H9 (cell line): Measurements from ENCODE around the gene CTPS2. TPM values are rescaled to one million over a fixed set of nuclear protein-coding genes. Genes with fewer than 3 reads are reported as not detected.

Experiments used
- DNase-seq: peaks from one replicate; pipeline ENCODE4 v3.0.0-alpha.2; 2017
- H2AFZ ChIP-seq: one replicate; pipeline ENCODE4 v1.6.1; 2013; ENCODE audit warnings: mild to moderate bottlenecking, low read length, control low read depth, moderate library complexity
- H2AK5ac ChIP-seq: 2 replicates; pipeline ENCODE4 v1.6.1; 2013; ENCODE audit warnings: low read length, control low read depth, mixed read lengths; ENCODE audit not compliant: insufficient read length
- H2BK120ac ChIP-seq: one replicate; pipeline ENCODE4 v1.6.1; 2013; ENCODE audit warnings: low read depth, mild to moderate bottlenecking, low read length, control low read depth, inconsistent platforms; ENCODE audit not compliant: poor library complexity, severe bottlenecking
- H2BK12ac ChIP-seq: 2 replicates; pipeline ENCODE4 v1.6.1; 2013; ENCODE audit warnings: low read length, control low read depth, mixed read lengths, low read depth; ENCODE audit not compliant: insufficient read length
- H2BK15ac ChIP-seq: 2 replicates; pipeline ENCODE4 v1.6.1; 2013; ENCODE audit warnings: low read depth, low read length, control low read depth
- H2BK20ac ChIP-seq: one replicate; pipeline ENCODE4 v1.6.1; 2013; ENCODE audit warnings: low read depth, mild to moderate bottlenecking, low read length, control low read depth, inconsistent platforms; ENCODE audit not compliant: poor library complexity, severe bottlenecking
- H2BK5ac ChIP-seq: 2 replicates; pipeline ENCODE4 v1.6.1; 2013; ENCODE audit warnings: low read length, control low read depth, mixed read lengths; ENCODE audit not compliant: insufficient read length
- H3K14ac ChIP-seq: 2 replicates; pipeline ENCODE4 v1.6.1; 2013; ENCODE audit warnings: low read length, control low read depth; ENCODE audit not compliant: insufficient read depth
- H3K18ac ChIP-seq: 2 replicates; pipeline ENCODE4 v1.6.1; 2013; ENCODE audit warnings: low read depth, mild to moderate bottlenecking, mixed read lengths, low read length, control low read depth; ENCODE audit not compliant: insufficient read length
- H3K23ac ChIP-seq: 2 replicates; pipeline ENCODE4 v1.6.1; 2013; ENCODE audit warnings: low read length, control low read depth, mixed read lengths, low read depth; ENCODE audit not compliant: insufficient read length
- H3K23me2 ChIP-seq: 2 replicates; pipeline ENCODE4 v1.6.1; 2013; ENCODE audit warnings: low read depth, mild to moderate bottlenecking, mixed read lengths, low read length, control low read depth; ENCODE audit not compliant: insufficient read length, poor library complexity, severe bottlenecking
- H3K27ac ChIP-seq: 2 replicates; pipeline ENCODE4 v1.5.1; 2013; ENCODE audit warnings: low read length, control low read depth, mixed read lengths, low read depth; ENCODE audit not compliant: insufficient read length
- H3K27me3 ChIP-seq: 2 replicates; pipeline ENCODE4 v1.6.1; 2013; ENCODE audit warnings: low read length, control low read depth, inconsistent platforms; ENCODE audit not compliant: insufficient read depth
- H3K4ac ChIP-seq: 2 replicates; pipeline ENCODE4 v1.6.1; 2013; ENCODE audit warnings: low read depth, mild to moderate bottlenecking, control low read depth, inconsistent platforms, low read length, moderate library complexity
- H3K4me1 ChIP-seq: 2 replicates; pipeline ENCODE4 v1.6.1; 2013; ENCODE audit warnings: low read length, control low read depth, inconsistent platforms; ENCODE audit not compliant: insufficient read depth
- H3K4me2 ChIP-seq: 2 replicates; pipeline ENCODE4 v1.6.1; 2013; ENCODE audit warnings: low read length, control low read depth, mixed read lengths; ENCODE audit not compliant: insufficient read length, insufficient read depth
- H3K56ac ChIP-seq: 2 replicates; pipeline ENCODE4 v1.6.1; 2013; ENCODE audit warnings: low read depth, mild to moderate bottlenecking, mixed read lengths, low read length, control low read depth; ENCODE audit not compliant: insufficient read length
- H3K79me1 ChIP-seq: 2 replicates; pipeline ENCODE4 v1.6.1; 2013; ENCODE audit warnings: low read depth, mild to moderate bottlenecking, moderate library complexity, low read length, control low read depth, inconsistent platforms; ENCODE audit not compliant: insufficient read depth, poor library complexity, severe bottlenecking
- H3K79me2 ChIP-seq: 2 replicates; pipeline ENCODE4 v1.6.1; 2013; ENCODE audit warnings: low read length, control low read depth, inconsistent platforms; ENCODE audit not compliant: insufficient read depth
- H3K9ac ChIP-seq: 2 replicates; pipeline ENCODE4 v1.6.1; 2013; ENCODE audit warnings: low read length, control low read depth, mixed read lengths; ENCODE audit not compliant: insufficient read length; ENCODE audit errors: extremely low read depth
- H3K9me3 ChIP-seq: one replicate; pipeline ENCODE4 v1.6.1; 2013; ENCODE audit warnings: low read depth, low read length, inconsistent platforms; ENCODE audit not compliant: control insufficient read depth
- H3T11ph ChIP-seq: one replicate; pipeline ENCODE4 v1.6.1; 2013; ENCODE audit warnings: mild to moderate bottlenecking, low read length, control low read depth, inconsistent platforms
- H4K20me1 ChIP-seq: one replicate; pipeline ENCODE4 v1.6.1; 2013; ENCODE audit not compliant: control insufficient read depth, insufficient read length, insufficient read depth
- H4K5ac ChIP-seq: 2 replicates; pipeline ENCODE4 v1.6.1; 2013; ENCODE audit warnings: low read depth, mild to moderate bottlenecking, mixed read lengths, low read length, control low read depth; ENCODE audit not compliant: insufficient read length
- H4K8ac ChIP-seq: replicated peaks from 2 replicates; pipeline ENCODE4 v1.6.1; 2013; ENCODE audit warnings: low read length, control low read depth, mixed read lengths, low read depth; ENCODE audit not compliant: insufficient read length
- H4K91ac ChIP-seq: 2 replicates; pipeline ENCODE4 v1.6.1; 2013; ENCODE audit warnings: low read depth, mild to moderate bottlenecking, moderate library complexity, mixed read lengths, low read length, control low read depth; ENCODE audit not compliant: insufficient read length
- H3K27ac Mint-ChIP-seq, 3 experiments: 2 replicates in 2 of 3; 3 replicates in 1 of 3; pipeline ENCODE4 v1.8.0; 2020 to 2021; ENCODE audit warnings: mixed read lengths in 3 of 3, mild to moderate bottlenecking in 1 of 3, moderate library complexity in 1 of 3
- H3K27me3 Mint-ChIP-seq: 2 replicates; pipeline ENCODE4 v1.8.0; 2021; ENCODE audit warnings: low read depth, mild to moderate bottlenecking, moderate library complexity, mixed read lengths
- H3K36me3 Mint-ChIP-seq, 3 experiments: 2 replicates in 2 of 3; 3 replicates in 1 of 3; pipeline ENCODE4 v1.8.0; 2020 to 2021; ENCODE audit warnings: low read depth in 3 of 3, mixed read lengths in 3 of 3; ENCODE audit not compliant: insufficient read depth in 1 of 3
- H3K4me1 Mint-ChIP-seq, 2 experiments: 2 replicates each; pipeline ENCODE4 v1.8.0; 2020; ENCODE audit warnings: mixed read lengths in 2 of 2
- H3K4me3 Mint-ChIP-seq, 2 experiments: 2 replicates in 1 of 2; 3 replicates in 1 of 2; pipeline ENCODE4 v1.8.0; 2020 to 2021; ENCODE audit warnings: mild to moderate bottlenecking in 2 of 2, mixed read lengths in 2 of 2, moderate library complexity in 1 of 2
- H3K9me3 Mint-ChIP-seq, 2 experiments: 2 replicates in 1 of 2; 3 replicates in 1 of 2; pipeline ENCODE4 v1.8.0; 2020; ENCODE audit warnings: mild to moderate bottlenecking in 2 of 2, mixed read lengths in 2 of 2, moderate library complexity in 1 of 2
- CTCF ChIP-seq: fragments of 200-600 bp; sonication (generic); conservative IDR thresholded peaks from 3 replicates; pipeline ENCODE4 v1.8.0; 2021; ENCODE audit warnings: antibody characterized with exemption, mild to moderate bottlenecking
- WGBS: extraction: QIAGEN DNeasy Blood & Tissue Kit; methylation state at CpG from one replicate; pipeline ENCODE4 v1.1.7; 2013; ENCODE audit warnings: missing lambda C conversion rate, low lambda C conversion rate, mixed read lengths; ENCODE audit not compliant: insufficient read length; ENCODE audit errors: extremely low coverage; 5-methylcytosine and 5-hydroxymethylcytosine counted together
- total RNA-seq: library from RNA; stranded (reverse); gene quantifications from 2 replicates; pipeline ENCODE4 v1.2.1, GENCODE V29; 2021

CTPS2 gene
- total RNA-seq, 1 experiment from 2014 or later: 69.7 TPM

DNA sequence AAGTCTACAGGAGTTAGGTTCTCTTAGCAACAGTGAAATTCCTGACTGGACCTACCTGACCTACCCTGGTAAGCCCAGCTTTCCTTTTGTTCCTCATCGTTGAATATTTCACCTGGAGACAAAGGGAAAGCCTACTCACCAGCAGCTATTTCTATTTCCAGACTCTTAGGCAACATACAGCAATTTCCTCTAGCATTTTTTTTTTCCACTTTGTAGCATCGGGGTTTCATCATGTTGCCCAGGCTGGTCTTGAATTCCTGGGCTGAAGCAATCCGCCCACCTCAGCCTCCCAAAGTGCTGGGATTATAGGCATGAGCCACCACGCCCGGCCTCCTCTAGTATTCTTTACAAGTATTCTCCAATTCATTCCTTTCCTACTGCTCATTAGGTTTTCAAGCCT lies 69.3 kb downstream of the CTPS2 start:
- H3K4me2 ChIP-seq: no peak overlapping the region

More for the DNA sequence above, 69.3 kb downstream of the CTPS2 start:
- no peaks in the 10 kb centered on the region for H4K20me1 ChIP-seq
- H4K8ac ChIP-seq: no peak overlapping the region
- H2BK120ac ChIP-seq: no peak overlapping the region
- no peak for DNase-seq
- H3K79me1 ChIP-seq: no peaks in the 10 kb centered on the region
- Mint-ChIP-seq H3K27ac (peak overlapping the region; percentile 33 to 76 (median 52); a peak in 3 of 7 replicates), H3K4me1 (peaks cover 29% of the 10 kb centered on the region in 2 experiments), H3K27me3 (no peaks in the 10 kb centered on the region), H3K4me3 (no peak overlapping the region), H3K36me3 (peaks cover 49 to 85% (median 78%) of the 10 kb centered on the region in 3 experiments), H3K9me3 (peaks cover 10 to 12% of the 10 kb centered on the region in 2 experiments)
- no peak overlapping the region for H3K23ac ChIP-seq
- H2BK5ac ChIP-seq: no peak overlapping the region
- no peak overlapping the region for H2BK15ac ChIP-seq
- H2BK20ac ChIP-seq: no peak overlapping the region
- H3K27me3 ChIP-seq: no peaks in the 10 kb centered on the region
- H2AFZ ChIP-seq: no peak overlapping the region
- no peak for TF ChIP-seq CTCF
- no peak overlapping the region for H3K14ac ChIP-seq
- H3K9me3 ChIP-seq: no peaks in the 10 kb centered on the region
- H3K18ac ChIP-seq: no peak overlapping the region
- H4K5ac ChIP-seq: no peak overlapping the region
- no peak overlapping the region for H4K91ac ChIP-seq
- no peak overlapping the region for H3K9ac ChIP-seq
- H2BK12ac ChIP-seq: no peak overlapping the region
- no peak overlapping the region for H3K56ac ChIP-seq
- H3K4me1 ChIP-seq: peaks cover 6% of the 10 kb centered on the region; the same call in 1 of the 2 replicates
- no peak overlapping the region for H3K4ac ChIP-seq
- H3K79me2 ChIP-seq: no peaks in the 10 kb centered on the region
- no peak overlapping the region for H3K27ac ChIP-seq
- H3T11ph ChIP-seq: no peak overlapping the region
- no peak overlapping the region for H2AK5ac ChIP-seq
- WGBS: no CpG with 5 or more reads among the region's 5 CpGs
- no peaks in the 10 kb centered on the region for H3K23me2 ChIP-seq
